Astrocyte of the spinal cord (primary cell): ENCODE results near the gene RTN4.

Experiments
- DNase-seq: peaks from one replicate; pipeline ENCODE4 v3.0.0; 2011; ENCODE audit warnings: low read depth, low spot score
- H3K4me3 ChIP-seq: 2 replicates; pipeline ENCODE4 v1.5.1; 2011; ENCODE audit warnings: low read depth, mild to moderate bottlenecking, low read length, moderate library complexity
- in situ Hi-C: cut with HindIII; loops from 2 replicates; pipeline ENCODE4 v1.10.0; 2017; ENCODE audit warnings: low sequenced_read_pairs
- TF ChIP-seq, protein P1 (sequence below): IDR thresholded peaks from 2 replicates; pipeline ENCODE4 v1.5.1; 2012; ENCODE audit warnings: low read depth, mild to moderate bottlenecking, low read length, inconsistent platforms

RTN4 gene, protein sequence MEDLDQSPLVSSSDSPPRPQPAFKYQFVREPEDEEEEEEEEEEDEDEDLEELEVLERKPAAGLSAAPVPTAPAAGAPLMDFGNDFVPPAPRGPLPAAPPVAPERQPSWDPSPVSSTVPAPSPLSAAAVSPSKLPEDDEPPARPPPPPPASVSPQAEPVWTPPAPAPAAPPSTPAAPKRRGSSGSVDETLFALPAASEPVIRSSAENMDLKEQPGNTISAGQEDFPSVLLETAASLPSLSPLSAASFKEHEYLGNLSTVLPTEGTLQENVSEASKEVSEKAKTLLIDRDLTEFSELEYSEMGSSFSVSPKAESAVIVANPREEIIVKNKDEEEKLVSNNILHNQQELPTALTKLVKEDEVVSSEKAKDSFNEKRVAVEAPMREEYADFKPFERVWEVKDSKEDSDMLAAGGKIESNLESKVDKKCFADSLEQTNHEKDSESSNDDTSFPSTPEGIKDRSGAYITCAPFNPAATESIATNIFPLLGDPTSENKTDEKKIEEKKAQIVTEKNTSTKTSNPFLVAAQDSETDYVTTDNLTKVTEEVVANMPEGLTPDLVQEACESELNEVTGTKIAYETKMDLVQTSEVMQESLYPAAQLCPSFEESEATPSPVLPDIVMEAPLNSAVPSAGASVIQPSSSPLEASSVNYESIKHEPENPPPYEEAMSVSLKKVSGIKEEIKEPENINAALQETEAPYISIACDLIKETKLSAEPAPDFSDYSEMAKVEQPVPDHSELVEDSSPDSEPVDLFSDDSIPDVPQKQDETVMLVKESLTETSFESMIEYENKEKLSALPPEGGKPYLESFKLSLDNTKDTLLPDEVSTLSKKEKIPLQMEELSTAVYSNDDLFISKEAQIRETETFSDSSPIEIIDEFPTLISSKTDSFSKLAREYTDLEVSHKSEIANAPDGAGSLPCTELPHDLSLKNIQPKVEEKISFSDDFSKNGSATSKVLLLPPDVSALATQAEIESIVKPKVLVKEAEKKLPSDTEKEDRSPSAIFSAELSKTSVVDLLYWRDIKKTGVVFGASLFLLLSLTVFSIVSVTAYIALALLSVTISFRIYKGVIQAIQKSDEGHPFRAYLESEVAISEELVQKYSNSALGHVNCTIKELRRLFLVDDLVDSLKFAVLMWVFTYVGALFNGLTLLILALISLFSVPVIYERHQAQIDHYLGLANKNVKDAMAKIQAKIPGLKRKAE

DNA sequence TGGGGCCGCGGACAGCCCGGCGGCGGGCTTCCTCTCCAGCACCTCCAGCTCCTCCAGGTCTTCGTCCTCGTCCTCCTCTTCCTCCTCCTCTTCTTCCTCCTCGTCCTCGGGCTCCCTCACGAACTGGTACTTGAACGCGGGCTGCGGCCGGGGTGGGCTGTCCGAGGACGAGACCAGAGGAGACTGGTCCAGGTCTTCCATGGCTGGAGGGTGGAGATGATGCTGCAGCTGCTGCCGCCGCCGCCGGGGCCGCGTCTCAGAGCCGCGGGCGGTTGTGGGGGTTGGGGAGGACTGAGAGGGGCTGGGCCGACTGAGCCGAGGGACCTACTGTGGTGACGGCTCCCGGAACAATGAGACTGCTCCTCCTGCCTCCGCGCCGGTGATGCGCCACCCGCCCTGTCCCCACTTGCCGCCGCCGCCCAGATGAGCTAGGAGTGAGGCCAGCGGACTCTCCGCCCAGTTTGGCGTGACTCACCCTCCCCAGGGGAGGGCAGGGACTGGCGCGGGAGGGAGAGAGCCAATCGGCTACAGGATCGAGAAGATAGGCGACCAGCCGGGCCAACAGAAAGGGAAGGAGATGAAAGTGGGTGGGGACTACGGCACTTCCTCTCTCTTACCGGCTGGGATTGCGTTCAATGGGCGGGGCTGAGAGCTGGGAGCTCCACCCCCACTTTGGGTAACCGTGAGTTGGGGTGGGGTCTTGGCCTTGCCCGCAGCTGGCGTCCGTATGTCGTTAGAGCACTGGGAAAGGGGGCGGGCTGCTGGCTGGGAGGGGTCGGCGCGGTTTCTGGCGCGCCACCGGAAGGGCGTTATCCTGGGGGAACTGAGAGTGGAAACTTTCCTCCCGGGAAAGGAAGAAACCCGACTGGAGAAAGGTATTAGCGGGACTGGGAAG lies at the start of gene RTN4:
TSS of gene RTN4 (minus strand) at position 352 of the 895 bp plus-strand sequence. CDS start at position 201, 151 bp downstream.
- peak; percentile 100 for DNase-seq
- in situ Hi-C loops, result no loop called here
- TF ChIP-seq, protein P1, sequence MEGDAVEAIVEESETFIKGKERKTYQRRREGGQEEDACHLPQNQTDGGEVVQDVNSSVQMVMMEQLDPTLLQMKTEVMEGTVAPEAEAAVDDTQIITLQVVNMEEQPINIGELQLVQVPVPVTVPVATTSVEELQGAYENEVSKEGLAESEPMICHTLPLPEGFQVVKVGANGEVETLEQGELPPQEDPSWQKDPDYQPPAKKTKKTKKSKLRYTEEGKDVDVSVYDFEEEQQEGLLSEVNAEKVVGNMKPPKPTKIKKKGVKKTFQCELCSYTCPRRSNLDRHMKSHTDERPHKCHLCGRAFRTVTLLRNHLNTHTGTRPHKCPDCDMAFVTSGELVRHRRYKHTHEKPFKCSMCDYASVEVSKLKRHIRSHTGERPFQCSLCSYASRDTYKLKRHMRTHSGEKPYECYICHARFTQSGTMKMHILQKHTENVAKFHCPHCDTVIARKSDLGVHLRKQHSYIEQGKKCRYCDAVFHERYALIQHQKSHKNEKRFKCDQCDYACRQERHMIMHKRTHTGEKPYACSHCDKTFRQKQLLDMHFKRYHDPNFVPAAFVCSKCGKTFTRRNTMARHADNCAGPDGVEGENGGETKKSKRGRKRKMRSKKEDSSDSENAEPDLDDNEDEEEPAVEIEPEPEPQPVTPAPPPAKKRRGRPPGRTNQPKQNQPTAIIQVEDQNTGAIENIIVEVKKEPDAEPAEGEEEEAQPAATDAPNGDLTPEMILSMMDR, result peak; percentile 14
- H3K4me3 ChIP-seq, result peak within 1 kb of the TSS; percentile 100

- in situ Hi-C loops, result no loop called here
- no peak overlapping the region for H3K4me3 ChIP-seq
- no peak for DNase-seq
- TF ChIP-seq, protein P1, result no peak
Measured at GRCh38 chr2:55099493-55099877, 49.2 kb upstream of the RTN4 start.

- TF ChIP-seq, protein P1, result no peak
- no peak for DNase-seq
- in situ Hi-C loops, result no loop called here
- no peak overlapping the region for H3K4me3 ChIP-seq
Measured at GRCh38 chr2:55097461-55098410, 47.5 kb upstream of the RTN4 start.

DNA sequence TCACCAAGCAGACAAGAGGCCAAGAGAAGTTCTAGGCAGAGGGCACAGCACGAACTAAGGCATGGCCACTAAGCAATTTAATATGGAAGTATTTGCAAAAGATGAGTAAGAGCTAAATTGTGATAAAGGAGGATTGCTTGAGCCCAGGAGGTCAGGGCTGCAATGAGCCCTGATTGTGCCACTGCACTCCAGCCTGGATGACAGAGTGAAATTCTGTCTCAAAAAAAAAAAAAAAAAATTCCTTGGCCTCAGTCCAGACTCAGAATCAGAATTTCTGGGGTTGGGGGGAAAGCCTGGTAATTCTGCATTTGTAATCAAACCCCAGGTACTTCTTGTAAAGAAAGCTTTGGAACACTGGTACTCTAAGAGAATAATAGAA lies 46.8 kb upstream of the RTN4 start:
- TF ChIP-seq, protein P1, result no peak
- in situ Hi-C loops, result no loop called here
- DNase-seq, result no peak
- no peak overlapping the region for H3K4me3 ChIP-seq

DNA sequence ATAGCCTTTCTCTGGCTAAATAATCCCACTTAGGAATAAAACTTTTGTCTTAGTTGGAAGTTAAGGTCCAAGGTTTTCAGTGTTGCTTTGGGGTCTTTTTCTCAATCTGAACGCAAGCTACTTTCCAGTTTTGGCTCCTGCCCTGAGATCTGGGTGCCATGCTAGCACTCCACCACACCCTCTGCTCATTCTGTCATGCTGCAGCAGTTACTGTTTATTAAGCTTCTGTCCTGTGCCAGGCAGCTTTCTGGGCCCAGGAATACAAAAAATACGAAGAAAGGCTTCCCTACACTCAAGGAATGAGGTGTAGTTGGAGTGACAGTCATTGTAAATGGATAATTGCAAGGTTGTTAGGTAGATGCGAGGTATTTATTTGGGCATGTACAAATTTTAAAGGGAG lies 46.3 kb upstream of the RTN4 start:
- TF ChIP-seq, protein P1, result no peak
- in situ Hi-C loops, result no loop called here
- H3K4me3 ChIP-seq, result no peak overlapping the region
- DNase-seq, result no peak
